GM23248 (cell line): ENCODE data around the gene CCDC102A.

ENCODE experiments used
- EZH2 ChIP-seq: fragments of 200-600 bp; sonication (generic); IDR thresholded peaks from 2 replicates; pipeline ENCODE4 v1.6.1; 2018; ENCODE audit warnings: antibody characterized with exemption, mild to moderate bottlenecking; ENCODE audit not compliant: insufficient read depth, poor library complexity, severe bottlenecking
- EZH2phosphoT487 ChIP-seq: fragments of 200-600 bp; sonication (generic); IDR thresholded peaks from 2 replicates; pipeline ENCODE4 v1.6.1; 2018; ENCODE audit warnings: antibody characterized with exemption, moderate library complexity, mild to moderate bottlenecking, low read depth; ENCODE audit not compliant: insufficient read depth

DNA sequence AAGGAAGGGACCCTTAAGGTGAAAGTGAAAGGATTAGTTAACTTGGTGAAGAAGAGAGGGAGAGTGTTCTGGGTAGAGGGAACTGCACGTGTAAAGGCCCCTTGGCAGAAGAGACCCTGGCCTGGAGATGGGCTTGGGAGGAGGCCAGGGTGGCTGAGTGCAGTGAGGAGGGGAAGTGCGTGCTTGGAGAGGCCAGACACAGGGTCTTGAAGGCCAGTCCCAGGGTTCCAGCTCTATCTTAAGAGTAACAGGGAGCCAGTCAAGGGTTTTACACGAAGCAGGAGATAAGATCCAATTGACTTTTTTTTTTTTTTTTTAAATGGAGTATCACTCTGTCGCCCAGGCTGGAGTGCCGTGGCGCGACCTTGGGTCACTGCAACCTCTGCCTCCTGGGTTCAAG is 34.9 kb downstream of the CCDC102A start:
- no peak for TF ChIP-seq EZH2
- no peak for TF ChIP-seq EZH2phosphoT487
